Thyroid gland (tissue), 4 donors: ENCODE measurements around the gene EID3.

Experiments used
- POLR2A ChIP-seq, 2 donors: fragments of 450-650 bp; IDR thresholded peaks; one replicate each; pipeline ENCODE4 v1.6.1; 2017; ENCODE audit warnings: antibody characterized with exemption in 2 of 2, mild to moderate bottlenecking in 2 of 2, moderate library complexity in 1 of 2
- TF ChIP-seq, protein P1 (sequence below), 6 experiments: fragments of 200-600 bp in 3 of 6; fragments of 450-650 bp in 3 of 6; sonication (generic) in 3 of 6; IDR thresholded peaks; one replicate each; pipeline ENCODE4 v1.5.1; 2016 to 2019; ENCODE audit warnings: antibody characterized with exemption in 6 of 6, mild to moderate bottlenecking in 2 of 6, inconsistent platforms in 1 of 6, moderate library complexity in 1 of 6

DNA sequence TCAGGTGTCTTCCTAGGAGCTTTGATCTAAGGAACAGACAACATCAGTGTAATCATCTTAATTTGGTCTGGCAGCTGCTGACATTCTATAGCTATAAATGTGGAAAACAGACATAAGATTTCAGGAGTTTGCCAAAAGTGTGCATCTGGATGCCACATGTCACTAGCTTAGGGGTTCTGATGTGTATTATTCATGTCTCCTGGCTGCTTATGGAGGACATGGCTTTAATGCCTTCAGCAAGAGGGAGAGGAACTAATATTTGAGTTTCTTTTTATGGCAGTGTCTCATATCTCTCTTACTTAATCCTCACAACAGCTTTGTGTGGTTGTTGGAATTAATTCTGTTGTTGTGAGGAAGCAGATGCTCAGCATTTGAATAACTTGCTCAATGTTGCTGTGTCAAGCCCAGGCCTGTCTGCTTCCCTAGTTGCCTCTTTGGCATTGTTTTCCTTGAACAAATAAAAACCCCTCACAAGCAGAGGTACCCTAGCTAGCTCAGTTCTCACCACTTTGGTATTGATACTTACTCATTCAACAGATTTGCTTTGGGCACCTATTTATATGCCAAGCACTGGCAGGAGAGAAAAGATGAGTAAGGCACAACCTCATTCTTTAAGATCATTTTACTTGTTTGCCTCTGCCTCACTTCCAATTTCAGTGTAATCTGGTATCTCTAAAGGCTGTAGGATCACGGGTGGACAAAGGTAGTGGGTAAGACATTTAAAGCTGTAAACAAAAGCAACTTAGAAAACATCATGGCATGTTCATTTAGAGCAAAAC lies 39.8 kb upstream of the EID3 start:
- TF ChIP-seq, protein P1, sequence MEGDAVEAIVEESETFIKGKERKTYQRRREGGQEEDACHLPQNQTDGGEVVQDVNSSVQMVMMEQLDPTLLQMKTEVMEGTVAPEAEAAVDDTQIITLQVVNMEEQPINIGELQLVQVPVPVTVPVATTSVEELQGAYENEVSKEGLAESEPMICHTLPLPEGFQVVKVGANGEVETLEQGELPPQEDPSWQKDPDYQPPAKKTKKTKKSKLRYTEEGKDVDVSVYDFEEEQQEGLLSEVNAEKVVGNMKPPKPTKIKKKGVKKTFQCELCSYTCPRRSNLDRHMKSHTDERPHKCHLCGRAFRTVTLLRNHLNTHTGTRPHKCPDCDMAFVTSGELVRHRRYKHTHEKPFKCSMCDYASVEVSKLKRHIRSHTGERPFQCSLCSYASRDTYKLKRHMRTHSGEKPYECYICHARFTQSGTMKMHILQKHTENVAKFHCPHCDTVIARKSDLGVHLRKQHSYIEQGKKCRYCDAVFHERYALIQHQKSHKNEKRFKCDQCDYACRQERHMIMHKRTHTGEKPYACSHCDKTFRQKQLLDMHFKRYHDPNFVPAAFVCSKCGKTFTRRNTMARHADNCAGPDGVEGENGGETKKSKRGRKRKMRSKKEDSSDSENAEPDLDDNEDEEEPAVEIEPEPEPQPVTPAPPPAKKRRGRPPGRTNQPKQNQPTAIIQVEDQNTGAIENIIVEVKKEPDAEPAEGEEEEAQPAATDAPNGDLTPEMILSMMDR (IDR thresholded peaks at IDR 0.05), result no peak
- no peak for TF ChIP-seq POLR2A (IDR thresholded peaks at IDR 0.05)
